ENCODE measurements around the gene SLC26A9. TPM values are rescaled to one million over a fixed set of nuclear protein-coding genes. Genes with fewer than 3 reads are reported as not detected.

SLC26A9 gene
- total and polyA plus RNA-seq, 9 of the 15 experiments (the other 6 are each of a cell fraction or from before 2014, with no cell fraction given), result 0.03 TPM; not detected in 8

- H3K9ac ChIP-seq (ENCODE audit: insufficient read depth in 1 of 2, low read depth in 2 of 2, low read length in 2 of 2), result no peak overlapping the region
- H3K36me3 ChIP-seq (ENCODE audit: control insufficient read depth, insufficient read depth, low read length), result no peaks in the 10 kb centered on the region
- peaks cover 13% of the 10 kb centered on the region; the same call in 1 of the 2 replicates for H4K20me1 ChIP-seq (replicated peaks; ENCODE audit: control insufficient read depth, insufficient read depth, low read length)
- FAIRE-seq (no peak), DNase-seq (ENCODE audit: extremely low read depth in 1 of 4, low spot score in 3 of 4) (no peak), ATAC-seq (no peak)
- no peak for TF ChIP-seq ZNF311 (CRISPR knock-in tag; IDR thresholded peaks at IDR 0.05)
- TF ChIP-seq CC2D1A (IDR thresholded peaks at IDR 0.05), result no peak
- TF ChIP-seq GATAD2A (IDR thresholded peaks at IDR 0.05), result no peak
- TF ChIP-seq, protein P1, sequence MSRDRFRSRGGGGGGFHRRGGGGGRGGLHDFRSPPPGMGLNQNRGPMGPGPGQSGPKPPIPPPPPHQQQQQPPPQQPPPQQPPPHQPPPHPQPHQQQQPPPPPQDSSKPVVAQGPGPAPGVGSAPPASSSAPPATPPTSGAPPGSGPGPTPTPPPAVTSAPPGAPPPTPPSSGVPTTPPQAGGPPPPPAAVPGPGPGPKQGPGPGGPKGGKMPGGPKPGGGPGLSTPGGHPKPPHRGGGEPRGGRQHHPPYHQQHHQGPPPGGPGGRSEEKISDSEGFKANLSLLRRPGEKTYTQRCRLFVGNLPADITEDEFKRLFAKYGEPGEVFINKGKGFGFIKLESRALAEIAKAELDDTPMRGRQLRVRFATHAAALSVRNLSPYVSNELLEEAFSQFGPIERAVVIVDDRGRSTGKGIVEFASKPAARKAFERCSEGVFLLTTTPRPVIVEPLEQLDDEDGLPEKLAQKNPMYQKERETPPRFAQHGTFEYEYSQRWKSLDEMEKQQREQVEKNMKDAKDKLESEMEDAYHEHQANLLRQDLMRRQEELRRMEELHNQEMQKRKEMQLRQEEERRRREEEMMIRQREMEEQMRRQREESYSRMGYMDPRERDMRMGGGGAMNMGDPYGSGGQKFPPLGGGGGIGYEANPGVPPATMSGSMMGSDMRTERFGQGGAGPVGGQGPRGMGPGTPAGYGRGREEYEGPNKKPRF (IDR thresholded peaks at IDR 0.05; ENCODE audit: low read depth, low read length), result no peak
- TF ChIP-seq ZNF143 (CRISPR knock-in tag; IDR thresholded peaks at IDR 0.05), result no peak
- no peak for TF ChIP-seq PHF21A (IDR thresholded peaks at IDR 0.05; ENCODE audit: borderline replicate concordance, low read depth)
- no peak for TF ChIP-seq PHF8 (IDR thresholded peaks at IDR 0.05; ENCODE audit: borderline replicate concordance, low read length)
- TF ChIP-seq, protein P2, sequence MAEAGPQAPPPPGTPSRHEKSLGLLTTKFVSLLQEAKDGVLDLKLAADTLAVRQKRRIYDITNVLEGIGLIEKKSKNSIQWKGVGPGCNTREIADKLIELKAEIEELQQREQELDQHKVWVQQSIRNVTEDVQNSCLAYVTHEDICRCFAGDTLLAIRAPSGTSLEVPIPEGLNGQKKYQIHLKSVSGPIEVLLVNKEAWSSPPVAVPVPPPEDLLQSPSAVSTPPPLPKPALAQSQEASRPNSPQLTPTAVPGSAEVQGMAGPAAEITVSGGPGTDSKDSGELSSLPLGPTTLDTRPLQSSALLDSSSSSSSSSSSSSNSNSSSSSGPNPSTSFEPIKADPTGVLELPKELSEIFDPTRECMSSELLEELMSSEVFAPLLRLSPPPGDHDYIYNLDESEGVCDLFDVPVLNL (CRISPR knock-in tag; IDR thresholded peaks at IDR 0.05; ENCODE audit: low read depth), result no peak
- no peak for TF ChIP-seq SAFB2 (IDR thresholded peaks at IDR 0.05; ENCODE audit: borderline replicate concordance, low read depth, low read length, severe bottlenecking)
- TF ChIP-seq TAF7 (tag; IDR thresholded peaks at IDR 0.05), result no peak
- TF ChIP-seq EWSR1 (IDR thresholded peaks at IDR 0.05; ENCODE audit: borderline replicate concordance, low read depth, partially characterized antibody), result no peak
- no peaks in the 10 kb centered on the region for H3K9me3 ChIP-seq (replicated peaks; ENCODE audit: control insufficient read depth, insufficient read depth, low read depth, low read length)
- H3K27me3 ChIP-seq (ENCODE audit: control insufficient read depth in 2 of 2, insufficient read depth in 2 of 2, low read length in 2 of 2), result peaks cover 46 to 88% of the 10 kb centered on the region in 2 experiments
- H2AFZ ChIP-seq (ENCODE audit: low read depth, low read length), result no peak overlapping the region
- no TSS peak for BruUV-seq (replicated peaks)
- ChIA-PET POLR2A (interaction anchor here (0.5 to 0.7 kb wide), 4 partner anchors 14 to 1775 kb away, joined by 3 to 5 read pairs (median 4); no protein-coding TSS in a partner anchor), CTCF (ENCODE audit: low intra/inter-chr PET ratio) (no interaction called here)
- intact Hi-C loops (cut with micrococcal nuclease) (no loop called here), in situ Hi-C loops (cut with MboI) (loop anchor here (5.0 to 10.0 kb wide), 2 partner anchors 135 to 177 kb away; no protein-coding TSS in a partner anchor)
- no peak overlapping the region for H3K4me2 ChIP-seq (ENCODE audit: insufficient read depth, low read length)
- no peaks in the 10 kb centered on the region for H3K79me2 ChIP-seq (ENCODE audit: control insufficient read depth, insufficient read depth, low read length)
- no peak overlapping the region for H3K4me3 ChIP-seq
- 3% methylated on average over 12 of the region's 12 CpGs for WGBS (ENCODE audit: insufficient coverage, low coverage, missing lambda C conversion rate)
- H3K9me1 ChIP-seq (ENCODE audit: control insufficient read depth, insufficient read depth, low read length), result peaks cover 5% of the 10 kb centered on the region
- H3K27ac ChIP-seq (ENCODE audit: extremely low read depth, low read depth, low read length), result no peak overlapping the region
- peaks cover 4 to 13% of the 10 kb centered on the region in 2 experiments; a peak in 3 of 5 replicates for H3K4me1 ChIP-seq (replicated peaks in 1 of 2; ENCODE audit: control insufficient read depth in 2 of 2, insufficient read depth in 2 of 2, low read length in 2 of 2)
Observed at GRCh38 chr1:205927676-205928075, 15.6 kb downstream of the SLC26A9 start.
